ENCODE results near the gene FAIM2.

DNA sequence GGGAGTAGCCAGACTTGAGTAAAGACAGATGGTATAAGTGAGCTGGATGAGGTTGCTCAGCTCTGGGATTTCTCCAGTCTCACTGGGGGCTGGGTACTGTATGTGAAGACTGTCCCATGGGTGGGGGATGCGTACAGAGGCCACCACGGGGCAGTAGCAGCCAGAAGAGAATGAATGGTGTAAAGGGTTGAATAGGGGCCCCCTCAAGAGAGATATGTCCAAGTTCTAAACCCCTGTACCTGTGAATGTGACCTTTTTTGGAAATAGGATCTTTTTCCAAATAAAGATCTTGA lies 39.0 kb downstream of the FAIM2 start:
- TF ChIP-seq, protein P1, sequence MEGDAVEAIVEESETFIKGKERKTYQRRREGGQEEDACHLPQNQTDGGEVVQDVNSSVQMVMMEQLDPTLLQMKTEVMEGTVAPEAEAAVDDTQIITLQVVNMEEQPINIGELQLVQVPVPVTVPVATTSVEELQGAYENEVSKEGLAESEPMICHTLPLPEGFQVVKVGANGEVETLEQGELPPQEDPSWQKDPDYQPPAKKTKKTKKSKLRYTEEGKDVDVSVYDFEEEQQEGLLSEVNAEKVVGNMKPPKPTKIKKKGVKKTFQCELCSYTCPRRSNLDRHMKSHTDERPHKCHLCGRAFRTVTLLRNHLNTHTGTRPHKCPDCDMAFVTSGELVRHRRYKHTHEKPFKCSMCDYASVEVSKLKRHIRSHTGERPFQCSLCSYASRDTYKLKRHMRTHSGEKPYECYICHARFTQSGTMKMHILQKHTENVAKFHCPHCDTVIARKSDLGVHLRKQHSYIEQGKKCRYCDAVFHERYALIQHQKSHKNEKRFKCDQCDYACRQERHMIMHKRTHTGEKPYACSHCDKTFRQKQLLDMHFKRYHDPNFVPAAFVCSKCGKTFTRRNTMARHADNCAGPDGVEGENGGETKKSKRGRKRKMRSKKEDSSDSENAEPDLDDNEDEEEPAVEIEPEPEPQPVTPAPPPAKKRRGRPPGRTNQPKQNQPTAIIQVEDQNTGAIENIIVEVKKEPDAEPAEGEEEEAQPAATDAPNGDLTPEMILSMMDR (IDR thresholded peaks at IDR 0.05; ENCODE audit: low read depth, low read length): no peak
- no peak for TF ChIP-seq EZH2phosphoT487 (IDR thresholded peaks at IDR 0.05; ENCODE audit: low read depth)

All from OCI-LY3 (cell line).